D341Med (cell line): ENCODE measurements around the gene SREBF1.

Source experiments
- DNase-seq: peaks from one replicate; pipeline ENCODE4 v3.0.0; 2012; ENCODE audit warnings: low spot score

The SREBF1 gene

GRCh38 chr17:17859909-17860765 is 23.4 kb upstream of the SREBF1 start:
- DNase-seq, result peak; percentile 79

GRCh38 chr17:17857496-17857895 is 20.7 kb upstream of the SREBF1 start:
- DNase-seq, result no peak

GRCh38 chr17:17856386-17856785 is 19.6 kb upstream of the SREBF1 start:
- no peak for DNase-seq

GRCh38 chr17:17855976-17856375 is 19.2 kb upstream of the SREBF1 start:
- no peak for DNase-seq

GRCh38 chr17:17853811-17854447 is 17.1 kb upstream of the SREBF1 start:
- no peak for DNase-seq

- DNase-seq, result no peak
These were observed 16.1 kb upstream of the SREBF1 start for GRCh38 chr17:17852930-17853329.

DNA sequence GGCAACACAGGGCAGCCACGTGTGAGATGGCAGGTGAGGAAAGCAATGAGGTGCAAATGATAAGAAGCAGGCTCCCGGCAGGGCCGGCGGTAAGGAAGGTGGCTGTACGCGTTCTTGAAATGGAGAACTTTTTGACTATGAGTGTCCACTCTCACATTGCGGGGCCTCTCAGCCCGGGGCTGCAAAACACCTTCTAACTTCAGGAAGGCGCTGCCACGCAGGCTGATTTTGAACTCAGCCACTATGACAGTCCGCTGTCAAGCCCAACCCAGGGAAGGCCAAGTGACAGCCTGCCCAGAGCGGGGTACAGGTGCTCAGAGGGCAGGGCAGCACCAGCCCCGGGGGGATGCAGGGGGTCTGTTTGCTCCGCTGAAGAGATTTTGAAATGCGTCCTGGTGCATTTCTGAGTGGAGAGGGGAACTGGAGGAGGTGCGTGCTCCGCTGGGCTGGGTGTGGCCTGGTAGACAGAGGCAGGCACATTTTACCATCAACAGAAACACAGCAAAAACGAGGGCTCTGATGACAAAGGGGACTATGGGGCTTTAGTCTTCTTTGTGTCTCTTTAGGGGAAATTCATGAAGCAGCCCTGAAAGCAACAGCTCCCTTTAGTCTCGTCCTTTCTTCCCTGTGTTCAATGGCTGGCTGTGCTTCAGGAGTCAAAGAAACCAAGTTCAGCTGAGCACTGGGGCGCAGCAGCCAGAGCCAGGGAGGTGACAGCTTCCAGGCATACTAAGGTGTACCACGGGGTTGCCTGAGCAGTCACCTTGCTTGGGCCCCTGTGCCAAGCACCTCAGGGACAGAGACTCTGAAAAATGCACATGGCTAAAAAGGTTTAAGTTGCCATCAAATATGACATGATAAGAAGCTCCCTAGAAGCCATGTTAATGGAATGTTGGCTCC is 14.6 kb upstream of the SREBF1 start:
- no peak for DNase-seq

DNA sequence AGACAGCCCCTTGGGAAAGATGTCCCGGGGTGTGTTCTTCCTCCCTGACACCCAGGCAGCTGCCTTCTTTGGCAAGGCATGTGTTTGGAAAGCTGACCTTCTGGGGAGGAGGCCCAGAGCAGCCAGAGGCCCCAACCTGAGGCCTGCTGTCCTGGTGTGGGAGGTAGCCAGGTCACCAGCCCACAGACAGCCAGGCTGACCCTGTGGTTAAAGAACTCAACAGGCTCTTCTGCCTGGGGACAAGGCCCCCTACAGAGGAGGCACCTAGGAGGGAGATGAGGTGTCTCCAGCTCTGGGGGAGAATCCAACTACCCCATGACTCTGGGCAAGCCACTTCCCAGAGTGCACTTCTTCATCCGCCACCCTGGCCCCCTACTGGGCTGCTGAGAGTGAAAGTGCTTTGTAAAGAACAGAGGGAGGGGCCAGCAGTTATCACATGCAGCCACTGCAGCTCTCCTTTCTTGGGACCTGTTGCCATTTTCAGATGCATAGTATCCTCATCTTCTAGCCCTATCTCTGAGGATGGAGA is 13.1 kb upstream of the SREBF1 start:
- no peak for DNase-seq

DNA sequence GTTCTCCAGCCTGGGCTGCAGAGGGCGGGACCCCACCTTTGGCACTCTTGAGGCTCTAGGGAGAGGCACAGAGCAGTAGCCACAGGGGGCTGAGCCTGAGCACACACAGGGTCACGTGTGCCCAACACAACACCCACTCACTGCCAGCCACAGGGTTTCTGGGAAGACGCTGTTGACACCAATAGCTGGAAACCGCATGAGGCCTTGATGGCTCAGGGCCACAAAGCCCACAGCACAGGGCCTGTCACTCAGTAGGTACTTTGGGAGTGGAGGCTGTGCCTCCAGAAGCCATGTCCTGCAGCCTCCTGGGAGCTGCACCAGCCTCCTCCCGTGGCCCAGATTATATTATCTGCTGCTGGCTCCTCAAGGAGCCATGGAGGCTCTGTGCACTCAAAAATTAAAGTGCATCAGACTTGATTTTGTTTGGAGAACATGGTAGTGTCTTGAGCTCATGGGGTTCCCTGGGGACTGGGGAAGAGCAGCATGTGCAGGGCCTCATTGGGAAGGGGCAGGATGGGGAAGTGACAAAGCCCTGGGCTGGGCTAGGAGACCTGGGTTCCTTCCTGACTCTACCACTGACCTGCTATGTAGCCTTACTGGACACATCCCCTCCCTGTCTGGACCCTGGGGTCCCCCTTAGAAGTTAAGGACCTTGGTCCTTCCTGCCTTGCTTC is 12.5 kb upstream of the SREBF1 start:
- no peak for DNase-seq

GRCh38 chr17:17848311-17849082 is 11.7 kb upstream of the SREBF1 start:
- DNase-seq, result no peak

DNA sequence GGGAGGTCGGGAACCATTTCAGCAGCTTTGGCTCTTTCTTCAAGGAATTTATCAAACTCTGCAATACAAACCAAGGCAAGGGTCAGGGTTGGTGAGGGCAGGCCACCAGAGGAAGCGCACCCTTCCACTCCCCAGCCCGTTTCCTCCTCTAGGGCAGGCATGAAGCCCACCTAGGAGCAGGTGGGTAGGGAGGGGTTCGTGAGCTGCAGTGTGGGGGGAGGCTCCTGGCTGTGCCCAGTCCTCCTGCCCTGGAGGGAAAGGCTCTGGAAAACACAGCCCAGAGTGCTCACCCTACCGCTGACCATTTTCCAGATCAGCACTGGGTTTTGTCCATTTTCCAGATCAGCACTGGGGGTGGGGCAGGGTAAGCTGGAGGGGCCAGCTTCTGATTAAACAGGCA is 10.9 kb upstream of the SREBF1 start:
- DNase-seq, result no peak

- no peak for DNase-seq
These were observed 10.4 kb upstream of the SREBF1 start for GRCh38 chr17:17847118-17847689.

- DNase-seq, result no peak
These were observed 9.9 kb upstream of the SREBF1 start for GRCh38 chr17:17846645-17847044.

DNA sequence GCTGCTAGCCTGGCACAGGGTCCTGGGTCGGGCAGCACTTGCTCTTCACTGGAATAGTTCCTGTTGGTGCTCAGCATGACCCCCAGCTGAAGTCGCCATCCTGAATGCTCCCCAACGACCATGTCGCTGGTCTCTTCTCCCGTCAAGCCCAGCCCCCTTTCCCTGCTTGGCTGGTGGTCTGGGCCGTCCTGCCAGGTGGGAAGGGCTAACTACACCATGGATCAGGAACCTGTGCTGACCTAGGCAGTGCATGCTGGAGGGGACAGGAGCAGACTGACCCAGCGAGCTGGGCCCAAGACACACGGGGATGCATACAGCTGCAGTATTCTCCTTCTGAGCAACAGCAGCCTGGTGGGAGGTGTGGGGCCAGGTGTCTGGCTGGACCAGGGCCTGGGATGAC is 9.2 kb upstream of the SREBF1 start:
- no peak for DNase-seq

DNA sequence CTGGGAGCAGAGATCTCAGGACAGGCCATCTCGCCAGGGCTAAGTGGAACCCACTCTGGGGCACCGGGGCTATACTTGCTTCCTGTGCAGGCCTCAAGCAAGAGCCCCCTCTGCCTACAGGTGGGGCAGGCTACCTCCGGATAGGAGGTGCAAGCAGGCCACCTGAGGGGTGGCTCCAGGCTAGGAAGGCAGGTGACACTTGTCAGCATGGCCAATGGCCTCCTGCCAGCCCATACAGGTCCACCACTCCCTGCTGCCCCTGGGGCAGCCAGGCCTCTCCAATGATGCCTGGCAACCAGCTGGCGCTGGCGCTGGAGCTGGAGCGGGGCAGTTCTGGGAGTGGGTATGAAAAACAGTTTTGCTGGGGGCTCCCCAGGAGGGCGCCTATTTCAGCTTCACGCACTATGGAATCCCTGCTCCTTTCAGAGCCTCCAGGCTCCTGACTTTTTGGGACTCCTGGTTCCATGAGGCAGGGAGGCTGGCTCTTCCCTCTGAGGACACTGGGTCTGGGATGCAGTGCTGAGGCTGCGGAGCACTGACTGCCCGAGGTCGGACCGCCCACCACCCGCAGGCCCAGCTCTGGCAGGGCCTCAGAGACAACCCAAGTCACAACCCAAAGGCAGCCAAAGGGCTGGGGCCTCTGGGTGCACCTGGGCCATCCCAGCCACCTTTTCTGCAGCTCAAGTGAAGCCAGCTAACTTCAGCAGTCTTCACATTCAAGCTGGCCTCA is 8.4 kb upstream of the SREBF1 start:
- no peak for DNase-seq

DNA sequence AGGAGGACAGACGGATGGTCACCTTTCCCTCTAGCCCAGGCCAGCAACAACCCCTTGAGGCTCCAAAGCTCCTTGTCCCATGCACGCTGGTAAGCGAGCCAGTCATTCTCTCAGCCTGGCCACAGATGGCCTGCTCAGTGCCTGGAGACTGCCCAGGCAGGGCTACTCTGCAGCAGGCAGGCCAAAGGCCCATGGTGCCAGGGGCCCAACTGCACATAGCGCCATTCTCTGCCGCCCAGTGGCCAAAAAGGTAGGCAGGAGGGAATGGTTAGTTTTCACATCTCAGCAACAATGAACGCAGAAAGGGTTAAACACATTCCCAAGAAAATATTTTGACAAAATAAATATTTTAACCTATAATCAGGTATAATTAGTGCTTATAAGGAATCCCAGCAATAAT is 7.7 kb upstream of the SREBF1 start:
- no peak for DNase-seq

GRCh38 chr17:17844079-17844478 is 7.3 kb upstream of the SREBF1 start:
- no peak for DNase-seq

DNA sequence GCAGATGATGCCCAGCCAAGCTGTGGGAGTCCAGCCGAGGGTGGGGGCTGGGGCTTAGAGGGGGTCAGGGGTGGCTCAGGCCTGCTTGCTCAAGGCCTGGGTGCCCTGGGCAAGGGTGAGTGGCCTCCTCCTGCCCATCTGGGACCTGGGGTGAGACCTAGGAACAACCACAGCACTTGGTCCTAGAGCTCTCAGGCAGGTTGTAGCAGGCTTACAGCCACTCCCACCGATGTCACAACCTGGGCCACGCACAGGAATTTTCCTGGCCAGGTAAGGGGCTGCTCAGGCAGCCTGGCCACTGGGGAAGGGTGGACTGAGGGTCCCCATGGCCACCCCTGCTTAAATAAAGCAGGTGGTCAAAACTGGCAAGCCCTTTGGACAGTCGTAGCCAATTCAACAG is 6.3 kb upstream of the SREBF1 start:
- DNase-seq, result no peak

DNA sequence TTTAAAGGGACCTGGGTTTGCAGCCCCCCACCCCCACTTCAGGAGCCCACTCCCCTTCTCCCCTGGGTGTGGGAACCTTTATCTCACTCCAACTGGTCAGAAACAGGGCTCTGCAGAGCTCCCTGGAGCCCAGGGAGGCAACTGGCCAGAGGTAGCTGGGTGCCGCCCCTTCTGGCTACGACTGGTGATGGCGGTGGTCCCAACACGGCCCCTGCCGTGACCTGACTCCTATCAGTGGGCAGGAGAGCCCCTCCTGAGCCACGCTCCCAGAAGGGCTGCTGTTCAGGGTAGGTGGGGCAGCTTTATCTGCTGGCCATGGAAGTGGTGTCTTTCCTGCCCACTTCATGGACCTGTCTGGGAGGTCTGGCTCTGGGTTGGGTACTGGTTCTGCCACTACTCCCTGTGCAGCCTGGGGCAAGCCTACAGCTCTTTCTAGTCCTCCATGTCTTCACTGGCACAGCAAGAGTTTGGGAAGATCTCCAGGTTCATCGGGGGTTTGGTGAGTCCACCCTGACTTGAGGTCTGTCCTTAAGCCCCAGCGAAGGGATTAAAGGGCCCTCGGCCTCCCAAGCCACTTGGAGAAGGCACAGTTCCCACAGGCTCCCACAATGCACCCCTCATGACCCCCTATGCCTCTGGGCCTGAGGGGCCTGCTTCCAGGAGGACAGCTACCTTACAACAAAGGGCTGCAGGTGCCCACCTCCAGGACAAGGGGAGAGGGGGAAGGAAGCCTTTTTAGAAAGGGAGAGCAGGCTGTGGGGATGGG is 5.5 kb upstream of the SREBF1 start:
- DNase-seq, result no peak
